Testis (tissue), 2 donors: ENCODE data around the gene RSPH10B2.

Experiments
- CTCF ChIP-seq, 3 experiments: fragments of 450-650 bp in 2 of 3; fragments of 200-600 bp in 1 of 3; sonication (generic) in 1 of 3; IDR thresholded peaks; one replicate each; pipeline ENCODE4 v1.5.1; 2016 to 2019; ENCODE audit warnings: antibody characterized with exemption in 3 of 3, mild to moderate bottlenecking in 2 of 3, moderate library complexity in 1 of 3
- POLR2A ChIP-seq: fragments of 450-650 bp; IDR thresholded peaks from one replicate; pipeline ENCODE4 v1.6.1; 2017; ENCODE audit warnings: antibody characterized with exemption, mild to moderate bottlenecking, moderate library complexity

GRCh38 chr7:6725003-6725402 is 28.9 kb upstream of the RSPH10B2 start:
- TF ChIP-seq CTCF (IDR thresholded peaks at IDR 0.05) (no peak), POLR2A (no peak)
